SK-N-SH (cell line): ENCODE measurements around the gene DENND1A. TPM values are rescaled to one million over a fixed set of nuclear protein-coding genes. Genes with fewer than 3 reads are reported as not detected.

Experiments used
- CTCF ChIA-PET: fragments of 300-600, 350-600 bp; formaldehyde crosslinking; extraction: SDS; loops from one replicate; lab custom pipeline; 2021; lab: Yijun Ruan, JAX
- POLR2A ChIA-PET: fragments of 350-600 bp; sonication (Branson Sonifier 250); formaldehyde crosslinking; extraction: SDS; loops from one replicate; lab custom pipeline; 2020; ENCODE audit warnings: antibody characterized with exemption, inconsistent platforms; lab: Yijun Ruan, JAX
- DNase-seq: peaks from one replicate; pipeline ENCODE4 v3.0.0; 2012
- H2AFZ ChIP-seq: fragments of 200-600 bp; sonication (generic); 2 replicates; pipeline ENCODE4 v1.8.1; 2016; ENCODE audit warnings: antibody characterized with exemption, mild to moderate bottlenecking, low read depth
- H3F3A ChIP-seq: fragments of 200-600 bp; sonication (generic); replicated peaks from 2 replicates; pipeline ENCODE3; 2016; ENCODE audit warnings: antibody characterized with exemption, mild to moderate bottlenecking; ENCODE audit not compliant: insufficient read depth
- H3K27ac ChIP-seq, 2 experiments: fragments of 200-500 bp in 1 of 2; fragments of 200-600 bp in 1 of 2; sonication (Bioruptor generic) in 1 of 2; sonication (generic), shearing (Covaris generic) in 1 of 2; 2 replicates each; pipeline versions ENCODE4 v1.5.1 to v1.6.1; 2014 to 2016; ENCODE audit warnings: low read depth in 2 of 2, inconsistent platforms in 1 of 2, low read length in 1 of 2, mild to moderate bottlenecking in 1 of 2, mixed read lengths in 1 of 2
- H3K27me3 ChIP-seq: fragments of 200-600 bp; sonication (generic), shearing (Covaris generic); 2 replicates; pipeline ENCODE4 v1.6.1; 2016; ENCODE audit warnings: mixed run types; ENCODE audit not compliant: insufficient read depth
- H3K36me3 ChIP-seq, 2 experiments: fragments of 200-500 bp in 1 of 2; fragments of 200-600 bp in 1 of 2; sonication (Bioruptor generic) in 1 of 2; sonication (generic) in 1 of 2; replicated peaks in 1 of 2; 2 replicates each; pipeline versions ENCODE3 to v1.5.1; 2014 to 2016; ENCODE audit warnings: low read length in 1 of 2, mild to moderate bottlenecking in 1 of 2; ENCODE audit not compliant: insufficient read depth in 2 of 2, control insufficient read depth in 1 of 2
- H3K4me1 ChIP-seq, 2 experiments: fragments of 200-500 bp in 1 of 2; fragments of 200-600 bp in 1 of 2; sonication (Bioruptor generic) in 1 of 2; sonication (generic), shearing (Covaris generic) in 1 of 2; 2 replicates each; pipeline versions ENCODE4 v1.5.1 to v1.6.1; 2014 to 2016; ENCODE audit warnings: low read depth in 1 of 2, low read length in 1 of 2, mixed run types in 1 of 2; ENCODE audit not compliant: insufficient read depth in 2 of 2, control insufficient read depth in 1 of 2
- H3K4me2 ChIP-seq: fragments of 200-600 bp; sonication (generic), shearing (Covaris generic); 2 replicates; pipeline ENCODE4 v1.6.1; 2017; ENCODE audit warnings: mixed run types
- H3K4me3 ChIP-seq, 2 experiments: fragments of 200-500 bp in 1 of 2; fragments of 200-600 bp in 1 of 2; sonication (Bioruptor generic) in 1 of 2; sonication (generic), shearing (Covaris generic) in 1 of 2; 2 replicates each; pipeline versions ENCODE4 v1.5.1 to v1.8.1; 2014 to 2016; ENCODE audit warnings: low read depth in 2 of 2, inconsistent platforms in 1 of 2, low read length in 1 of 2, mild to moderate bottlenecking in 1 of 2, mixed read lengths in 1 of 2, moderate library complexity in 1 of 2
- H3K79me2 ChIP-seq: fragments of 200-600 bp; sonication (generic); 2 replicates; pipeline ENCODE4 v1.8.1; 2017; ENCODE audit warnings: mild to moderate bottlenecking; ENCODE audit not compliant: insufficient read depth
- H3K9ac ChIP-seq: fragments of 200-600 bp; sonication (generic); 2 replicates; pipeline ENCODE4 v1.6.1; 2017; ENCODE audit warnings: mixed run types
- H3K9me2 ChIP-seq: fragments of 200-600 bp; sonication (generic); 2 replicates; pipeline ENCODE4 v1.6.1; 2017; ENCODE audit warnings: mixed run types
- H3K9me3 ChIP-seq: fragments of 200-600 bp; sonication (generic); 2 replicates; pipeline ENCODE4 v1.6.1; 2017; ENCODE audit warnings: mixed run types, mild to moderate bottlenecking, moderate library complexity
- H4K20me1 ChIP-seq: fragments of 200-600 bp; sonication (generic); 2 replicates; pipeline ENCODE4 v1.6.1; 2017; ENCODE audit warnings: mild to moderate bottlenecking, mixed run types; ENCODE audit not compliant: insufficient read depth
- CHD2 ChIP-seq: fragments of 150-350 bp; IDR thresholded peaks from 2 replicates; pipeline ENCODE4 v1.6.1; 2018; ENCODE audit warnings: low read length; ENCODE audit not compliant: partially characterized antibody
- CTCF ChIP-seq: fragments of 200-600 bp; sonication (generic); IDR thresholded peaks from 2 replicates; pipeline ENCODE4 v1.6.1; 2017; ENCODE audit warnings: antibody characterized with exemption, mild to moderate bottlenecking, moderate library complexity
- FOSL2 ChIP-seq: IDR thresholded peaks from 2 replicates; pipeline ENCODE4 v1.4.0; 2012; ENCODE audit warnings: low read depth, mild to moderate bottlenecking, moderate library complexity, borderline replicate concordance
- FOXJ3 ChIP-seq: sonication (generic); formaldehyde crosslinking; IDR thresholded peaks from 2 replicates; pipeline ENCODE4 v1.5.1; 2020; ENCODE audit warnings: mild to moderate bottlenecking, missing genetic modification reagents
- FOXM1 ChIP-seq: IDR thresholded peaks from 2 replicates; pipeline ENCODE4 v1.4.0; 2012; ENCODE audit warnings: low read depth, mild to moderate bottlenecking
- GABPA ChIP-seq: IDR thresholded peaks from 2 replicates; pipeline ENCODE4 v1.4.0; 2012; ENCODE audit warnings: low read depth, mild to moderate bottlenecking
- MAX ChIP-seq: IDR thresholded peaks from 2 replicates; pipeline ENCODE4 v1.4.0; 2012; ENCODE audit warnings: low read depth
- NRF1 ChIP-seq: IDR thresholded peaks from 2 replicates; pipeline ENCODE4 v1.6.1; 2012; ENCODE audit warnings: low read depth, mild to moderate bottlenecking, low read length
- PBX3 ChIP-seq: IDR thresholded peaks from 2 replicates; pipeline ENCODE4; 2012
- SIN3A ChIP-seq: IDR thresholded peaks from 2 replicates; pipeline ENCODE4 v1.6.1; 2012; ENCODE audit warnings: low read depth, mild to moderate bottlenecking, low read length, moderate library complexity, borderline replicate concordance
- TAF1 ChIP-seq: IDR thresholded peaks from 2 replicates; pipeline ENCODE4 v1.6.1; 2012; ENCODE audit warnings: low read depth, mild to moderate bottlenecking, low read length, moderate library complexity, borderline replicate concordance
- TEAD4 ChIP-seq: IDR thresholded peaks from 2 replicates; pipeline ENCODE4 v1.4.0; 2012; ENCODE audit warnings: mild to moderate bottlenecking, borderline replicate concordance; ENCODE audit not compliant: insufficient read depth
- YY1 ChIP-seq: IDR thresholded peaks from 2 replicates; pipeline ENCODE4 v1.4.0; 2012; ENCODE audit warnings: low read depth, mild to moderate bottlenecking
- ZBTB33 ChIP-seq: IDR thresholded peaks from 2 replicates; pipeline ENCODE4 v1.4.0; 2012; ENCODE audit warnings: low read depth, borderline replicate concordance
- WGBS: methylation state at CpG from one replicate; pipeline ENCODE4 v1.1.6; 2017; ENCODE audit warnings: low lambda C conversion rate; 5-methylcytosine and 5-hydroxymethylcytosine counted together
- polyA plus RNA-seq, 3 experiments: library from polyadenylated mRNA; depleted of rRNA; stranded (reverse); fragments of >200 nt; gene quantifications; 2 replicates each; pipeline ENCODE4 v1.2.3, GENCODE V29; 2012

Gene DENND1A
- polyA plus RNA-seq, 1 of the 3 experiments (the other 2 are of a cell fraction): 25.4 TPM

- Histone ChIP-seq H3K9me2 (no peaks in the 10 kb centered on the region), H3K4me3 (no peak overlapping the region), H3K27me3 (no peaks in the 10 kb centered on the region), H3K79me2 (no peaks in the 10 kb centered on the region), H3K36me3 (no peaks in the 10 kb centered on the region), H3K4me1 (no peaks in the 10 kb centered on the region; a peak in 2 of 4 replicates), H3K9me3 (no peaks in the 10 kb centered on the region), H3F3A (no peaks in the 10 kb centered on the region), H3K4me2 (no peak overlapping the region), H4K20me1 (no peaks in the 10 kb centered on the region), H2AFZ (no peak overlapping the region), H3K9ac (no peak overlapping the region), H3K27ac (no peak overlapping the region)
- no peak for DNase-seq
- TF ChIP-seq MAX: no peak
- TF ChIP-seq FOSL2: no peak
- TF ChIP-seq YY1: no peak
- no peak for TF ChIP-seq PBX3
- TF ChIP-seq SIN3A: no peak
- TF ChIP-seq CHD2: no peak
- no peak for TF ChIP-seq CTCF
- no peak for TF ChIP-seq FOXM1
- no peak for TF ChIP-seq NRF1
- TF ChIP-seq TAF1: no peak
- TF ChIP-seq GABPA: no peak
- no peak for TF ChIP-seq FOXJ3
- TF ChIP-seq ZBTB33: no peak
- TF ChIP-seq TEAD4: no peak
- ChIA-PET CTCF (interaction anchor here (1.1 to 1.2 kb wide), 2 partner anchors 9 to 25 kb away, joined by 3 to 4 read pairs; no protein-coding TSS in a partner anchor), POLR2A (no interaction called here)
- WGBS: 92% methylated on average over 5 of the region's 5 CpGs
Measured at GRCh38 chr9:123686131-123686828, 243.6 kb downstream of the DENND1A start.
